Measurements from ENCODE around the gene L3MBTL4.

GRCh38 chr18:6389005-6389404 lies 25.7 kb downstream of the L3MBTL4 start:
- no peak for TF ChIP-seq POLR2AphosphoS5 (IDR thresholded peaks at IDR 0.05; ENCODE audit: low read depth, low read length)
- no peak for TF ChIP-seq POLR2A (IDR thresholded peaks at IDR 0.05; ENCODE audit: low read depth, low read length)
- TF ChIP-seq SPI1 (IDR thresholded peaks at IDR 0.05; ENCODE audit: low read depth, low read length): no peak
- TF ChIP-seq TAF1 (IDR thresholded peaks at IDR 0.05; ENCODE audit: low read depth, low read length): no peak
- no peak for TF ChIP-seq PAX5 (IDR thresholded peaks at IDR 0.05; ENCODE audit: insufficient read depth, low read length, severe bottlenecking)

Data from GM12891 (cell line).